HG02571 (cell line): Measurements from ENCODE around the gene GALM.
"Not testable (repeated sequence)": the region's sequence is repeated elsewhere in the genome, so short reads cannot be mapped to it uniquely, and the experiment has no call there.

ENCODE experiments used
- ATAC-seq: cut with Tn5 transposase; IDR thresholded peaks from one replicate; pipeline ENCODE4 v1.9.1; 2021; ENCODE audit warnings: mild to moderate bottlenecking, moderate library complexity; ENCODE audit not compliant: unreplicated experiment

Gene GALM

DNA sequence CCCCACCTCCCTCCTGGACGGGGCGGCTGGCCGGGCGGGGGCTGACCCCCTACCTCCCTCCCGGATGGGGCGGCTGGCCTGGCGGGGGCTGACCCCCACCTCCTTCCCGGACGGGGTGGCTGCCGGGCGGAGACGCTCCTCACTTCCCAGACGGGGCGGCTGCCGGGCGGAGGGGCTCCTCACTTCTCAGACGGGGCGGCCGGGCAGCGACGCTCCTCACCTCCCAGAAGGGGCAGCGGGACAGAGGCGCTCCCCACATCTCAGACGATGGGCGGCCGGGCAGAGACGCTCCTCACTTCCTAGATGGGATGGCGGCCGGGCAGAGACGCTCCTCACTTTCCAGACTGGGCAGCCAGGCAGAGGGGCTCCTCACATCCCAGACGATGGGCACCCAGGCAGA lies 90.0 kb downstream of the GALM start:
- not testable (repeated sequence) for ATAC-seq

DNA sequence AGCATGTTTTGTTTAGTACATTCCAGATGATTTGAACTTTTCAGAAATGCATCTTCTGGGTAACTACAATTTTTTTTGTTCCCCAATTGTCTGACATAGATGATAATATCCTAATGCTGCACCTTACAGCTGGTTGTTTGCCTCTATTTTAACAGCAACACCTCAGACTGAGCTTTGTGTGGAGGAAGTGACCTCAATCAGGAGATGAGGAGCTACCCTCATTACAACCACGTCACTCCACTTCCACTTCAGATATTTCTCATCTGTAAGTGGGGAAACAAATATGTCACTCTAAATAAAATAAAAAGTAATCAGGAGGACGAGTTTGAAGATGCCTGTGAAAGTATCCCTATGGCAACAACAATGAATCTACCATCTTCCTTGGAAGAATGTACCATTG lies 97.3 kb downstream of the GALM start:
- ATAC-seq = no peak

DNA sequence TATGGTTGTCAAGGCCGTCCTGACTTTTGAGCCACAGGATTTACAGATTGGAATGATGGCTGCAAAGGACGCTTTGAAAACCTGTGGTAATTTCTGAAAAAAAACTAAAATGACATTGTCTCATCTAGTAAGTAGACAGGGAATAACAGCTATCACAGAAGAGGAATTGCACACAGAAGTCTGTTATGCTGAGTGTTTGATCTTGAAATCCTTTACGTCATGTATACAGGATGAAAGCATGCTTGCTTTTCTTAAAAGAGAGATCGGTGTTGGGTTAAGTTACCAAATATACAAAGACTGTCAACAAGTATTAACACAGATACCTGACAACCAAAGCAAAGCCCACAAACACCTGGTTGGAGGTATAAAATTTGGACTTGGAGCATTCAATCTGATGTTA lies 97.8 kb downstream of the GALM start:
- ATAC-seq = no peak

DNA sequence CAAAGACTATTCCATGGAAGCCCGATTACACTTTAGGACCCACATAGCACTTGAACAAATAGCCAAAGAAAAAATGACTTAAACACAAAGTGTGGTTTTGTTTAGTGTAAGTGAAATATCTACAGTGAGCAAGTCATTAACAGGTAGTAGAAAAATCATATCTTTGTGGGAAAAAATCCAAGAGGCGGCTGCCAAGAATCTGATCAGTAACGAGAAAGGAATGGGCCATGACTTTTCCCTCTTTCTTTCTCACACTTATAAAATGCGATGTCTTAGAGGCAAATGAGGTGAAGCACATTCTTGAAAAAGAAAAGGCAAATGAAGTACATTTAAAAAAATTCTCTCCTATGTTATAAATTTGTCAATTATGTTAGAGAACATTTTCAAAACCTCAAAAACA lies 99.2 kb downstream of the GALM start:
- ATAC-seq = no peak

DNA sequence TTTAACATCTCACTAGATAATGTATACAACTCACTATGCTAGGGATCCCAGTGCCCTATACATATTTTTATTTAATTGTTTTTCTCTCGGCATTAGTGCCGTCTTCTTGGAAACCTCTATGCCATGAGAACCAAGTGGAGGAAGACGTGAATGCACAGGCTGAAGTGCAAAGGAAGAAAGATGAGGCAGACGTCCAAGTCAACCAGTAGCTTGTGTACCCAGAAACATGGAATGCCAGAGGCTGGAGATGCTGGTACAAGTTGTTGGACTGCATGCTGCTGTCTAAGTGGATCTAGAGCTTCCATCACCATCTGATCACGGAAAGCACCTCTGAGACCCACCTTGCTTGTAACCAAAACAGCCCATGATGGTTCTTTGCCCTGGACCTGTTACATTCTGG lies 99.6 kb downstream of the GALM start:
- no peak for ATAC-seq

DNA sequence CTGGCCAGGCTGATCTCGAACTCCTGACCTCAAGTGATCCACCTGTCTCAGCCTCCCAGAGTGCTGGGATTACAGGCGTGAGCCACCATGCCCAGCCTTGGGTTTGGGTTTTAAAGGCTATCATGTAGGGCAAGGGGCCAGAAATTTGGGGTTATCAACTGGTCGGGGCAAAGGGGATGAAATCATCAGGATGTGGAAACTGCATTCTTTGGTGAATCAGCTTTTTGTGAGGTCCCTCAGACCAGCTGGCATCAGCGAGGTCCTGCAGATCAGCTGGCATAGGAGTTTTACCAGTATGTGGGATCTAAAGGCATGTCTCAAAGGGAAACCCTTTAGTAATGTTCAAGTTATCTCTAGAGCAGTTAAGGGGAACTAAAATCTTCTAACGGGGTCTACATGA lies 105.7 kb downstream of the GALM start:
- ATAC-seq = no peak

DNA sequence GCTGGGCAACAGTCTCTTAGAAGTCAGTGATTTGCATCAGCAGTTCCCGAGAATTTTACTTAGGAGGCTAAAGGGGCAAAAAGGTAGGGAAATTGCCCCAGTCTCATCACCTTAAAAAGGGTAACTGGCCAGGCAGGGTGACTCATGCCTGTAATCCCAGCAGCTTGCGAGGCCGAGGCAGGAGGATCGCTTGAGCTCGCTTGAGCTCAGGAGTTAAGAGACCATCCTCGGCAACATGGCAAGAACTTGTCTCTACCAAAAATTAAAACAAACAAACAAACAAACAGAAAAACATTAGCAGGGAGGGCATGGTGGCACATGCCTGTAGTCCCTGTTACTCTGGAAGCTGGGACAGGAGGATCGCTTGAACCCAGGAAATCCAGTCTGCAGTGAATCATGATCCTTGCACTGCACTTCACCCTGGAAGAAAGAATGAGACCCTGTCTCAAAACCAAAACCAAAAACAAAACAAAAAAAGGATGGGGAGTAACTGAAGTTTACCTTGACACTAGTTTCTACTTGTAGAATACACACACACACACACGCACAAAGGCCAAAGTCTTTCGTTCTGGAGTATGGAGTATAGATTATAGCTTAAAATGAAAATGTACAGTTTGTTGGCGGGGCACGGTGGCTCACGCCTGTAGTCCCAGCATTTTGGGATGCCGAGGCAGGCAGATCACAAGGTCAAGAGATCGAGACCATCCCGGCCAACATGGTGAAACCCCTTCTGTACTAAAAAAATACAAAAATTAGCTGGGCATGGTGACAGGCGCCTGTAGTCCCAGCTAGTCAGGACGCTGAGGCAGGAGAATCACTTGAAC lies 109.4 kb downstream of the GALM start:
- no peak for ATAC-seq

DNA sequence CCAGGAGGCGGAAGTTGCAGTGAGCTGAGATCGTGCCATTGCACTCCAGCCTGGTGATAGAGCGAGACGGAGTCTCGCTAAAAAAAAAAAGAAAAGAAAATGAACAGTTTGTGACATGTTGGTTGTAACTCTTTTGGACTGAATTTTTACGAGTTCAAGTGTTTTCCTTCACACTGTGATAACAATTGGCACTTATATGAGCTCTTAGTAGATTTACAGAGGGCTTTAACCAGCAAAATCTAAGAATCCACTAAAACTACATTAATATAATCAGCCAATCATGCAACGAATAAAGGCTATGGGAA lies 110.0 kb downstream of the GALM start:
- ATAC-seq = no peak

DNA sequence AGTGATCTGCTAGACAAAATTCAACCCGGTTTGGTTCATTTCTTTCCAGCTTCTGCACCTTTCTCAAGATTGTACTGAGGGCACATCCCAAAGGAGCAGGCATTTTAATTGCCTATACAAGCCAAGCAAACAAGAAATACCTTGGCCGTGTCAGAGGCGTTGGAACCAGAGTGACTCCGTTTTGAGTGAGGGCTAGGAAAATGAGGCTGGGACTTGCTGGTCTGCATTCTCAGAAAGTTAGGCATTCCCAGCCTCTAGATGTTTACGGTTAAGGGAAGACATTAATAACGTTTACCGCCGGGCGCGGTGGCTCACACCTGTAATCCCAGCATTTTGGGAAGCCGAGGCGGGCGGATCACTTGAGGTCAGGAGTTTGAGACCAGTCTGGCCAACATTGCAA lies 110.6 kb downstream of the GALM start:
- no peak for ATAC-seq

DNA sequence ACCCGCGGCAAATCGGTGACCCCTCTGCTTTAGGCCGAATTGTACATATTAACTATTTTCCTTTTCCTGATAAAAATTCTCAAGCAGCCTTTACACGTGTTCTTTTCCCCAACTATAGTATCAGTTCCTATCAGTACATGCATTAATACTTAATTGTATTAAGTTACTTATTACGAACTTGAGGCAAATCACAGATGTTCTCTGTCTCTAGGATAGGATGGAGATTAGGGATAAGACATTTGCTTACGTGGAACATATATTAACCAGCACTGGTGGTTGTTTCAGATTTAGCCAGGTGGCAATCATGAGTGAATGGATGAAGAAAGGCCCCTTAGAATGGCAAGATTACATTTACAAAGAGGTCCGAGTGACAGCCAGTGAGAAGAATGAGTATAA lies 112.8 kb downstream of the GALM start:
- ATAC-seq = no peak

DNA sequence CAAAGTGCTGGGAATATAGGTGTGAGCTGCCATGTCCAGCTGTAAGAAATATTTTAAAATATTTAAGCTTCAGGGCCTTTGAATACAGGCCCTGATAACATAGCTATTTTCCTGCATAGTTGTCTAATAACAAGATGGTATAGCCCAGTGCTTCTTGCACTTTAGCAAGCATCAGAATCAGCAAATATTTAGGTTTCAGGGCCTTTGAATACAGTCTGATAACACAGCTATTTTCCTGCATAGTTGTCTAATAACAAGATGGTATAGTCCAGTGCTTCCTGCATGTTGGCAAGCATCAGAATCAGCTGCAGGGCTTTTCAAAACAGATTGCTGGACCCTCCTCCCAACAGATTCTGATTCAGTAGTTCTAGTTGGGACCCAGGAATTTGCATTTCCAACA lies 117.7 kb downstream of the GALM start:
- no peak for ATAC-seq
